ENCODE measurements around the gene CDK5. TPM values are rescaled to one million over a fixed set of nuclear protein-coding genes. Genes with fewer than 3 reads are reported as not detected.

CDK5 gene
- total and polyA plus RNA-seq, 2 of the 13 experiments (the other 11 are each of a cell fraction or from before 2014, with no cell fraction given) = 16.4 to 21.3 TPM

- TF ChIP-seq, protein P1, sequence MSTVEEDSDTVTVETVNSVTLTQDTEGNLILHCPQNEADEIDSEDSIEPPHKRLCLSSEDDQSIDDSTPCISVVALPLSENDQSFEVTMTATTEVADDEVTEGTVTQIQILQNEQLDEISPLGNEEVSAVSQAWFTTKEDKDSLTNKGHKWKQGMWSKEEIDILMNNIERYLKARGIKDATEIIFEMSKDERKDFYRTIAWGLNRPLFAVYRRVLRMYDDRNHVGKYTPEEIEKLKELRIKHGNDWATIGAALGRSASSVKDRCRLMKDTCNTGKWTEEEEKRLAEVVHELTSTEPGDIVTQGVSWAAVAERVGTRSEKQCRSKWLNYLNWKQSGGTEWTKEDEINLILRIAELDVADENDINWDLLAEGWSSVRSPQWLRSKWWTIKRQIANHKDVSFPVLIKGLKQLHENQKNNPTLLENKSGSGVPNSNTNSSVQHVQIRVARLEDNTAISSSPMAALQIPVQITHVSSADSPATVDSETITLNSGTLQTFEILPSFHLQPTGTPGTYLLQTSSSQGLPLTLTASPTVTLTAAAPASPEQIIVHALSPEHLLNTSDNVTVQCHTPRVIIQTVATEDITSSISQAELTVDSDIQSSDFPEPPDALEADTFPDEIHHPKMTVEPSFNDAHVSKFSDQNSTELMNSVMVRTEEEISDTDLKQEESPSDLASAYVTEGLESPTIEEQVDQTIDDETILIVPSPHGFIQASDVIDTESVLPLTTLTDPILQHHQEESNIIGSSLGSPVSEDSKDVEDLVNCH (CRISPR knock-in tag; IDR thresholded peaks at IDR 0.05) = no peak
- TF ChIP-seq FOXP1 (IDR thresholded peaks at IDR 0.05) (no peak), FOXP1 (CRISPR knock-in tag; IDR thresholded peaks at IDR 0.05) (no peak), ARID3A (IDR thresholded peaks at IDR 0.05; ENCODE audit: low read depth, low read length) (0 out of 2 replicates have a peak, but pooled peaks have one; percentile 30), GFI1 (CRISPR knock-in tag; IDR thresholded peaks at IDR 0.05; ENCODE audit: borderline replicate concordance) (no peak), ZFYVE20 (CRISPR knock-in tag; IDR thresholded peaks at IDR 0.05; ENCODE audit: borderline replicate concordance, low read depth) (no peak), ZNF563 (CRISPR knock-in tag; IDR thresholded peaks at IDR 0.05) (peak; percentile 48; the same call in 1 of the 2 replicates), ZNF142 (CRISPR knock-in tag; IDR thresholded peaks at IDR 0.05) (no peak), FOXA1 (IDR thresholded peaks at IDR 0.05) (no peak), FOXA1 (CRISPR knock-in tag; IDR thresholded peaks at IDR 0.05) (peak; percentile 7; the same call in 1 of the 2 replicates), MXD4 (CRISPR knock-in tag; IDR thresholded peaks at IDR 0.05) (peak; percentile 75; the same call in 1 of the 2 replicates), MBNL3 (CRISPR knock-in tag; conservative IDR thresholded peaks at IDR 0.05) (no peak), MAFK (conservative IDR thresholded peaks at IDR 0.05 in 1 of 2, IDR thresholded peaks at IDR 0.05 in 1 of 2; ENCODE audit: low read length in 2 of 2) (no peak)
- TF ChIP-seq, protein P2, sequence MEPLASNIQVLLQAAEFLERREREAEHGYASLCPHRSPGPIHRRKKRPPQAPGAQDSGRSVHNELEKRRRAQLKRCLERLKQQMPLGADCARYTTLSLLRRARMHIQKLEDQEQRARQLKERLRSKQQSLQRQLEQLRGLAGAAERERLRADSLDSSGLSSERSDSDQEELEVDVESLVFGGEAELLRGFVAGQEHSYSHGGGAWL (CRISPR knock-in tag; IDR thresholded peaks at IDR 0.05) = peak; percentile 77
- TF ChIP-seq, protein P3, sequence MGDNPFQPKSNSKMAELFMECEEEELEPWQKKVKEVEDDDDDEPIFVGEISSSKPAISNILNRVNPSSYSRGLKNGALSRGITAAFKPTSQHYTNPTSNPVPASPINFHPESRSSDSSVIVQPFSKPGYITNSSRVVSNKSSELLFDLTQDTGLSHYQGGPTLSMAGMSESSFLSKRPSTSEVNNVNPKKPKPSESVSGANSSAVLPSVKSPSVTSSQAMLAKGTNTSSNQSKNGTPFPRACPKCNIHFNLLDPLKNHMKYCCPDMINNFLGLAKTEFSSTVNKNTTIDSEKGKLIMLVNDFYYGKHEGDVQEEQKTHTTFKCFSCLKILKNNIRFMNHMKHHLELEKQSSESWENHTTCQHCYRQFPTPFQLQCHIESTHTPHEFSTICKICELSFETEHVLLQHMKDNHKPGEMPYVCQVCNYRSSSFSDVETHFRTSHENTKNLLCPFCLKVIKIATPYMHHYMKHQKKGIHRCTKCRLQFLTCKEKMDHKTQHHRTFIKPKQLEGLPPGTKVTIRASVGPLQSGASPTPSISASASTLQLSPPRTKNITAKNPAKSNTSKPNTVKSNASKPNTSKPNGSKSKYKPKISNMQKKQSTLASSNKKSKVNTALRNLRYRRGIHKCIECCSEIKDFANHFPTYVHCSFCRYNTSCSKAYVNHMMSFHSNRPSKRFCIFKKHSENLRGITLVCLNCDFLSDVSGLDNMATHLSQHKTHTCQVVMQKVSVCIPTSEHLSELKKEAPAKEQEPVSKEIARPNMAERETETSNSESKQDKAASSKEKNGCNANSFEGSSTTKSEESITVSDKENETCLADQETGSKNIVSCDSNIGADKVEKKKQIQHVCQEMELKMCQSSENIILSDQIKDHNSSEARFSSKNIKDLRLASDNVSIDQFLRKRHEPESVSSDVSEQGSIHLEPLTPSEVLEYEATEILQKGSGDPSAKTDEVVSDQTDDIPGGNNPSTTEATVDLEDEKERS (CRISPR knock-in tag; IDR thresholded peaks at IDR 0.05) = no peak
Observed at GRCh38 chr7:151062399-151063211, 4.9 kb upstream of the CDK5 start (continued).

Measured in HepG2 (cell line).